ENCODE data around the gene ATP4B.
"Not testable (repeated sequence)": the region's sequence is repeated elsewhere in the genome, so short reads cannot be mapped to it uniquely, and the experiment has no call there.

Gene ATP4B

GRCh38 chr13:113630296-113630695 is 27.7 kb downstream of the ATP4B start:
- DNase-seq (ENCODE audit: low read depth): no peak
- no peak overlapping the region for H3K4me3 ChIP-seq (ENCODE audit: low read length)
- TF ChIP-seq CTCF (IDR thresholded peaks at IDR 0.05; ENCODE audit: insufficient read depth, low read depth, low read length, missing control alignments): no peak

GRCh38 chr13:113629866-113630265 is 28.1 kb downstream of the ATP4B start:
- TF ChIP-seq CTCF (IDR thresholded peaks at IDR 0.05; ENCODE audit: insufficient read depth, low read depth, low read length, missing control alignments): no peak
- DNase-seq (ENCODE audit: low read depth): no peak
- no peak overlapping the region for H3K4me3 ChIP-seq (ENCODE audit: low read length)

GRCh38 chr13:113628291-113629270 is 29.4 kb downstream of the ATP4B start:
- DNase-seq (ENCODE audit: low read depth): peak; percentile 42
- no peak for TF ChIP-seq CTCF (IDR thresholded peaks at IDR 0.05; ENCODE audit: insufficient read depth, low read depth, low read length, missing control alignments)

GRCh38 chr13:113627136-113627535 is 30.9 kb downstream of the ATP4B start:
- no peak for TF ChIP-seq CTCF (IDR thresholded peaks at IDR 0.05; ENCODE audit: insufficient read depth, low read depth, low read length, missing control alignments)
- DNase-seq (ENCODE audit: low read depth): no peak
- no peak overlapping the region for H3K4me3 ChIP-seq (ENCODE audit: low read length)

More at GRCh38 chr13:113628291-113629270, 29.4 kb downstream of the ATP4B start:
- no peak overlapping the region for H3K4me3 ChIP-seq (ENCODE audit: low read length)

GRCh38 chr13:113625965-113626721 is 31.9 kb downstream of the ATP4B start:
- H3K4me3 ChIP-seq (ENCODE audit: low read length): no peak overlapping the region
- TF ChIP-seq CTCF (IDR thresholded peaks at IDR 0.05; ENCODE audit: insufficient read depth, low read depth, low read length, missing control alignments): no peak
- no peak for DNase-seq (ENCODE audit: low read depth)

- DNase-seq (ENCODE audit: low read depth); H3K4me3 ChIP-seq (ENCODE audit: low read length): not testable (repeated sequence)
Measured at GRCh38 chr13:113624640-113625304, 33.2 kb downstream of the ATP4B start.

- TF ChIP-seq CTCF (IDR thresholded peaks at IDR 0.05; ENCODE audit: insufficient read depth, low read depth, low read length, missing control alignments): no peak
- no peak overlapping the region for H3K4me3 ChIP-seq (ENCODE audit: low read length)
- DNase-seq (ENCODE audit: low read depth): no peak
Measured at GRCh38 chr13:113624235-113624587, 33.8 kb downstream of the ATP4B start.

Data from epithelial cell of esophagus (primary cell).